Measurements from ENCODE around the gene CDK18. TPM values are rescaled to one million over a fixed set of nuclear protein-coding genes. Genes with fewer than 3 reads are reported as not detected.

The CDK18 gene
- total and polyA plus RNA-seq, 12 donors, result 3.2 to 52.0 (median 18.2) TPM

- Histone ChIP-seq H3K4me1 (replicated peaks in 1 of 2) (peaks cover 0 to 15% of the 10 kb centered on the region in 2 donors), H3K9me3 (replicated peaks in 1 of 3) (no peaks in the 10 kb centered on the region), H3K4me3 (no peak overlapping the region), H3K36me3 (replicated peaks in 1 of 2) (no peaks in the 10 kb centered on the region), H3K27me3 (no peaks in the 10 kb centered on the region), H3K27ac (no peak overlapping the region)
- no peak for DNase-seq
- intact Hi-C loops (cut with DNase I), result no loop called here
- WGBS, 4 donors, result 54 to 60% (median 58%) methylated on average over 3 of the region's 3 CpGs
- no peak for TF ChIP-seq CTCF (IDR thresholded peaks at IDR 0.05)
- no peak for TF ChIP-seq POLR2A (IDR thresholded peaks at IDR 0.05)
Measured at GRCh38 chr1:205510951-205511330, 6.5 kb downstream of the CDK18 start.

GRCh38 chr1:205512059-205513045 is 7.9 kb downstream of the CDK18 start:
- Histone ChIP-seq H3K27me3 (no peaks in the 10 kb centered on the region), H3K4me3 (no peak overlapping the region), H3K4me1 (replicated peaks in 1 of 2) (peaks cover 0 to 15% of the 10 kb centered on the region in 2 donors), H3K36me3 (replicated peaks in 1 of 2) (no peaks in the 10 kb centered on the region), H3K9me3 (replicated peaks in 1 of 3) (no peaks in the 10 kb centered on the region), H3K27ac (peak overlapping the region in 2 of 5 donors; percentile 26 to 89)
- WGBS, 4 donors, result 62 to 82% (median 72%) methylated on average over 13 of the region's 13 CpGs
- TF ChIP-seq POLR2A (IDR thresholded peaks at IDR 0.05), result no peak
- TF ChIP-seq CTCF (IDR thresholded peaks at IDR 0.05), result no peak
- intact Hi-C loops (cut with DNase I), result no loop called here
- DNase-seq, result no peak

GRCh38 chr1:205513774-205514173 is 9.3 kb downstream of the CDK18 start:
- intact Hi-C loops (cut with DNase I), result no loop called here
- Histone ChIP-seq H3K4me1 (replicated peaks in 1 of 2) (peaks cover 0 to 15% of the 10 kb centered on the region in 2 donors), H3K27ac (peak overlapping the region in 1 of 5 donors; percentile 89), H3K27me3 (no peaks in the 10 kb centered on the region), H3K4me3 (no peak overlapping the region), H3K36me3 (replicated peaks in 1 of 2) (no peaks in the 10 kb centered on the region), H3K9me3 (replicated peaks in 1 of 3) (no peaks in the 10 kb centered on the region)
- TF ChIP-seq CTCF (IDR thresholded peaks at IDR 0.05) (no peak), POLR2A (IDR thresholded peaks at IDR 0.05) (no peak)
- no peak for DNase-seq
- 68 to 88% (median 86%) methylated on average over 3 to 5 of the region's 5 CpGs for WGBS, 4 donors

- intact Hi-C loops (cut with DNase I), result no loop called here
- Histone ChIP-seq H3K36me3 (replicated peaks in 1 of 2) (no peaks in the 10 kb centered on the region), H3K27ac (peak overlapping the region in 1 of 5 donors; percentile 89), H3K9me3 (replicated peaks in 1 of 3) (no peaks in the 10 kb centered on the region), H3K4me1 (replicated peaks in 1 of 2) (peaks cover 0 to 15% of the 10 kb centered on the region in 2 donors), H3K27me3 (no peaks in the 10 kb centered on the region), H3K4me3 (no peak overlapping the region)
- WGBS, 4 donors, result 72 to 81% (median 79%) methylated on average over 7 of the region's 7 CpGs
- no peak for DNase-seq
- TF ChIP-seq CTCF (IDR thresholded peaks at IDR 0.05) (no peak), POLR2A (IDR thresholded peaks at IDR 0.05) (no peak)
Measured at GRCh38 chr1:205514211-205515142, 10.0 kb downstream of the CDK18 start.

Data from adrenal gland (tissue), 12 donors.